ENCODE data around the gene CDC6.
"Not testable (repeated sequence)": the region's sequence is repeated elsewhere in the genome, so short reads cannot be mapped to it uniquely, and the experiment has no call there.

The CDC6 gene

DNA sequence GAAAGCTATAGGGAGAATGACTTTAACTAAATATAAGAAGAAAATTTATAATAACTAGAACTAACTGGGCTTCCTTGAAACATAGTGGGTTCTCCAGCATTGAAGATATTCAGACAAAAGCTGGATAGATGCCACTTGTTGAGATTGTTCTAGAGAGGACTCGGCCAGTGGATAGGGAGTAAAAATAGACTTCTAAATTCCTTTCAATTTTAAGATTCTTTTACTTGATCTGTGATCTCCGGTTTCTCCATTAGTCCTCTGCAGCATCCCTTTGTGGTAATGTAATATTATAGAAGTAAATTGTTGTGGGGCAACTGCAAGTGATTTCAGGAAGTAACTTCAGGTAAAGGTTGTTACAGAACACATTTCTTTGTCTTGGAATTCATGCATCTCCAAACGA, 11.0 kb downstream of the CDC6 start:
- peaks cover 74% of the 10 kb centered on the region; the same call in 1 of the 2 replicates for H3K36me3 ChIP-seq (ENCODE audit: insufficient read depth, low read length)
- H3F3A ChIP-seq (ENCODE audit: low read depth) = no peaks in the 10 kb centered on the region
- no peaks in the 10 kb centered on the region for H3K27me3 ChIP-seq (ENCODE audit: insufficient read depth, low read length, poor library complexity, severe bottlenecking)
- no peak overlapping the region for H3K4me2 ChIP-seq (ENCODE audit: low read depth, low read length, poor library complexity, severe bottlenecking)
- H2AFZ ChIP-seq (ENCODE audit: low read length) = no peak overlapping the region
- no peaks in the 10 kb centered on the region for H3K9me2 ChIP-seq (replicated peaks; ENCODE audit: low read depth, low read length)
- H4K20me1 ChIP-seq (ENCODE audit: insufficient read depth, low read length, poor library complexity, severe bottlenecking) = peaks cover 14% of the 10 kb centered on the region
- TF ChIP-seq EZH2phosphoT487 (IDR thresholded peaks at IDR 0.05; ENCODE audit: borderline replicate concordance) = no peak
- TF ChIP-seq, protein P1, sequence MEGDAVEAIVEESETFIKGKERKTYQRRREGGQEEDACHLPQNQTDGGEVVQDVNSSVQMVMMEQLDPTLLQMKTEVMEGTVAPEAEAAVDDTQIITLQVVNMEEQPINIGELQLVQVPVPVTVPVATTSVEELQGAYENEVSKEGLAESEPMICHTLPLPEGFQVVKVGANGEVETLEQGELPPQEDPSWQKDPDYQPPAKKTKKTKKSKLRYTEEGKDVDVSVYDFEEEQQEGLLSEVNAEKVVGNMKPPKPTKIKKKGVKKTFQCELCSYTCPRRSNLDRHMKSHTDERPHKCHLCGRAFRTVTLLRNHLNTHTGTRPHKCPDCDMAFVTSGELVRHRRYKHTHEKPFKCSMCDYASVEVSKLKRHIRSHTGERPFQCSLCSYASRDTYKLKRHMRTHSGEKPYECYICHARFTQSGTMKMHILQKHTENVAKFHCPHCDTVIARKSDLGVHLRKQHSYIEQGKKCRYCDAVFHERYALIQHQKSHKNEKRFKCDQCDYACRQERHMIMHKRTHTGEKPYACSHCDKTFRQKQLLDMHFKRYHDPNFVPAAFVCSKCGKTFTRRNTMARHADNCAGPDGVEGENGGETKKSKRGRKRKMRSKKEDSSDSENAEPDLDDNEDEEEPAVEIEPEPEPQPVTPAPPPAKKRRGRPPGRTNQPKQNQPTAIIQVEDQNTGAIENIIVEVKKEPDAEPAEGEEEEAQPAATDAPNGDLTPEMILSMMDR (conservative IDR thresholded peaks at IDR 0.05; ENCODE audit: low read length) = no peak
- H3K79me2 ChIP-seq (ENCODE audit: insufficient read depth, low read length) = peaks cover 29% of the 10 kb centered on the region
- no peak overlapping the region for H3K9ac ChIP-seq (ENCODE audit: low read depth, low read length, poor library complexity, severe bottlenecking)
- H3K9me3 ChIP-seq (ENCODE audit: insufficient read depth, low read depth, low read length) = no peaks in the 10 kb centered on the region
- peaks cover 30% of the 10 kb centered on the region for H3K4me1 ChIP-seq (ENCODE audit: insufficient read depth, low read length, poor library complexity, severe bottlenecking)
- no peak overlapping the region for H3K4me3 ChIP-seq (ENCODE audit: low read length, poor library complexity, severe bottlenecking)

DNA sequence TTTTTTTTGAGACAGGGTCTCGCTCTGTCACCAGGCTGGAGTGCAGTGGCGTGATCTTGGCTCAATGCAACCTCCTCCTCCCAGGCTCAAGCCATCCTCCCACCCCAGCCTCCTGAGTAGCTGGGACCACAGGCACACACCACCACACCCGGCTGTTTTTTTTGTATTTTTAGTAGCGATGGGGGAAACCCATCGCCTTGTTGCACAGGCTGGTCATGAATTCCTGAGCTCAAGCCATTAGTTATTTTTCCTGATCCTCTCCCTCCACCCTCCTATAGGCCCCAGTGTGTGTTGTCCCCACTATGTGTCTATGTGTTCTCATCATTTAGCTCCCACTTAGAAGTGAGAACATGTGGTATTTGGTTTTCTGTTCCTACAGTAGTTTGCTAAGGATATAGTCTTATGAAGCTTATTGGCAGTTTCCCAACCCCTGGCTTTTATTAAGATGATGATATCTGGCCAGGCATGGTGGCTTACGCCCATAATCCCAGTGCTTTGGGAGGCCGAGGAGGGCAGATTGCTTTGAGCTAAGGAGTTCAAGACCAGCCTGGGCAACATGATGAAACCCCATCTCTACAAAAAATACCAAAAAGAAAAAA, 11.6 kb downstream of the CDC6 start:
- H3K9ac ChIP-seq (ENCODE audit: low read depth, low read length, poor library complexity, severe bottlenecking); H3K9me2 ChIP-seq (replicated peaks; ENCODE audit: low read depth, low read length); H3K4me3 ChIP-seq (ENCODE audit: low read length, poor library complexity, severe bottlenecking); H2AFZ ChIP-seq (ENCODE audit: low read length); H3K27me3 ChIP-seq (ENCODE audit: insufficient read depth, low read length, poor library complexity, severe bottlenecking); H4K20me1 ChIP-seq (ENCODE audit: insufficient read depth, low read length, poor library complexity, severe bottlenecking); H3K4me2 ChIP-seq (ENCODE audit: low read depth, low read length, poor library complexity, severe bottlenecking); H3K9me3 ChIP-seq (ENCODE audit: insufficient read depth, low read depth, low read length); H3F3A ChIP-seq (ENCODE audit: low read depth): not testable (repeated sequence)
- Histone ChIP-seq H3K4me1 (ENCODE audit: insufficient read depth, low read length, poor library complexity, severe bottlenecking) (peaks cover 30% of the 10 kb centered on the region), H3K79me2 (ENCODE audit: insufficient read depth, low read length) (peaks cover 29% of the 10 kb centered on the region), H3K36me3 (ENCODE audit: insufficient read depth, low read length) (peaks cover 69% of the 10 kb centered on the region; the same call in 1 of the 2 replicates)

DNA sequence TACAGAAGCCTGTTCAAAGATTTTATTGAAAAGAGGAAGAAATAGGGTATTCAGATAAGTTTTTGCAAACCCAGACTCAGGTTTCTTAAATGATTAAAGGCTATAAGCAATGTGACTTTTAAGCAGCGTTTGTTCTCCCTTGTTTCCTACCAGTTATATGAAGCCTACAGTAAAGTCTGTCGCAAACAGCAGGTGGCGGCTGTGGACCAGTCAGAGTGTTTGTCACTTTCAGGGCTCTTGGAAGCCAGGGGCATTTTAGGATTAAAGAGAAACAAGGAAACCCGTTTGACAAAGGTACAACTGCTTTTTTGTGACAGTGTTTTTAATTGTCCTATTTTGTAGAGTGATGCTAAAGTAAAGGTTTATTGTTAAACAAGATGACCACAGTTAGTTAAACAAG, 13.6 kb downstream of the CDC6 start:
- Histone ChIP-seq H3F3A (ENCODE audit: low read depth) (no peaks in the 10 kb centered on the region), H4K20me1 (ENCODE audit: insufficient read depth, low read length, poor library complexity, severe bottlenecking) (no peaks in the 10 kb centered on the region), H3K9me3 (ENCODE audit: insufficient read depth, low read depth, low read length) (no peaks in the 10 kb centered on the region), H3K9me2 (replicated peaks; ENCODE audit: low read depth, low read length) (no peaks in the 10 kb centered on the region), H3K27me3 (ENCODE audit: insufficient read depth, low read length, poor library complexity, severe bottlenecking) (no peaks in the 10 kb centered on the region), H3K9ac (ENCODE audit: low read depth, low read length, poor library complexity, severe bottlenecking) (no peak overlapping the region), H3K4me3 (ENCODE audit: low read length, poor library complexity, severe bottlenecking) (no peak overlapping the region), H3K4me2 (ENCODE audit: low read depth, low read length, poor library complexity, severe bottlenecking) (no peak overlapping the region), H3K4me1 (ENCODE audit: insufficient read depth, low read length, poor library complexity, severe bottlenecking) (peaks cover 19% of the 10 kb centered on the region), H3K79me2 (ENCODE audit: insufficient read depth, low read length) (peaks cover 15% of the 10 kb centered on the region; the same call in 1 of the 2 replicates), H2AFZ (ENCODE audit: low read length) (no peak overlapping the region), H3K36me3 (ENCODE audit: insufficient read depth, low read length) (peaks cover 51% of the 10 kb centered on the region; the same call in 1 of the 2 replicates)
- no peak for TF ChIP-seq EZH2phosphoT487 (IDR thresholded peaks at IDR 0.05; ENCODE audit: borderline replicate concordance)
- TF ChIP-seq, protein P1 (conservative IDR thresholded peaks at IDR 0.05; ENCODE audit: low read length) = peak; percentile 56
